NCI-H2171 (cell line): ENCODE results near the gene SMARCAL1.

Source experiments
- DNase-seq: peaks from one replicate; lab custom pipeline; 2025; lab: John Stamatoyannopoulos, UW

SMARCAL1 gene

DNA sequence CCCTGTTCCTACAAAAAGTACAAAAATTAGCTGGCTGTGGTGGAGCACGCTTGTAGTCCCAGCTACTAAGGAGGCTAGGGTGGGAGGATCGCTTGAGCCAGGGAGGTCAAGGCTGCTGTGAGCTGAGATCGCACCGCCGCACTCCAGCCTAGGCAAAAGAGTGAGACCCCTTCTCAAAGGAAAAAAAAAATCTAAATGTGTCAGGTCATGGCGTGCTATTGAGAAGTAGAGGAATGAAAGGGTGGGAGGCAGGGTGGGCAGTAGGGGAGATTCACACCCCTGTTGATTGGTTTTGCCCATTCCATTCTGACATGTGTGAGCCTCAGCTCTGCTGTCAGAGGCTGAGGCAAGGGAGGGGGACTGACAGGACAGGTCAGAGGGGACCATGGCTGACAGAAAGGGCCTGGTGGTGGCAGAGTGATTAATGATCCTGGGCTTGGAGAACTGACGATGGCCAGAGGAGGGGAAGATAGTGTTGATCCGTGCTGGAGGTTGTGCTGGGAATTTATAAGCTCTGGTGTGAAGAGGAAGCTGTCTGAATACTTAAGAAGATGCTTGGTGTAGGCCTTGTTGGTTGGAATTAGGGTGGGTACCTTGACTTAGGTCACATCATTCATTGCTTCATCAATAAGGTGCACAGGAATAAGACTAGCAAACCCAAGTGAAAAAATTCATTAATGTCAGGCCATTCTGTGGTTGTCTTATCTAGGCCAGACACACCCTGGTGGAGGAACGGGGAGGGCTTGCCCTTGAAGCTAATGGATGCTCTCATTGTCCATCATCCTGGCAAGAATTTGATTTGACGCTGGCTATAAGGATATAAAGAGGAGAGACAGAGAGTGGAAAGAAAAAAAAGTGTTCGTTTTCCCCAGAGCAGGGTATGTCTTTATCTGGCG is 19.1 kb upstream of the SMARCAL1 start:
- no peak for DNase-seq

GRCh38 chr2:216394881-216395280 is 17.4 kb upstream of the SMARCAL1 start:
- no peak for DNase-seq

DNA sequence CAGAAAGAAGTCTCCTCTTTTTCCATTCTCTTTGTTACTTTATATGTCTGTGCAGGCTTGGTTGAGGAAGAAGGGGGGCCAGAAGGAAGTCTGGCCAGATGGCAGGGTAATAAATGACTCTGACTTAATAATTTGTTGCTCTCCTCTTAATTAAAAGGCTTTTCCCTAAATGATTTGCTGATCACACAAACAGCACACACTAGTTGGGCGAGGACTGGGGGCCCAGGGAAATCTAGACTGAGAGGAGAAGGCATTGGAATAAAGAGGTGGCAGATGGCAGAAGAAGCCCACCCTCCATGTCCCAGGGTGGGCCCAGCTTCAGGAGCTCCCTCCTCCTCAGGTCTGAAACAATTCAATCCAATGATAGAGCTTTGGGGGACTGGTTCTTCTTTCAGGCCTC is 12.7 kb upstream of the SMARCAL1 start:
- DNase-seq, result no peak

DNA sequence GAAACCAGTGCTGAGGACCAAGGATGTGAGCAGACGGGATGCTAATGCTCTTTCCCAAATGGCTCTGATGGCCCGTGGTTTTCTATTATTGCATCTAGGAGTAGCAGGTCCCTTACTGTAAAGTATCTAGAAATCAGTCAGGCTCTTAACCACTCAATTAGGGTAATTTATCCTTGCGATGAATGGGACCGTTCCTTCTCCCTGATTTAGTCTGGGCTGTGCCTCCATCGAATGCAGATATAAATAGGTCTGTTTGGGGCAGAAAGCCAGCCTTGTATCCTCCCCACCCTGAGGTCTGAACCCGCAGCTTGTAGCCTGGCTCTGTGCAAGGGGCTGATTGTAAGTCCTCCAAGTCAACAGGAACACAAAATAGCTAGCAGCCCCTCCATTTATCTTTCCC is 9.5 kb upstream of the SMARCAL1 start:
- no peak for DNase-seq

- no peak for DNase-seq
Observed at GRCh38 chr2:216404010-216404618, 8.2 kb upstream of the SMARCAL1 start.

DNA sequence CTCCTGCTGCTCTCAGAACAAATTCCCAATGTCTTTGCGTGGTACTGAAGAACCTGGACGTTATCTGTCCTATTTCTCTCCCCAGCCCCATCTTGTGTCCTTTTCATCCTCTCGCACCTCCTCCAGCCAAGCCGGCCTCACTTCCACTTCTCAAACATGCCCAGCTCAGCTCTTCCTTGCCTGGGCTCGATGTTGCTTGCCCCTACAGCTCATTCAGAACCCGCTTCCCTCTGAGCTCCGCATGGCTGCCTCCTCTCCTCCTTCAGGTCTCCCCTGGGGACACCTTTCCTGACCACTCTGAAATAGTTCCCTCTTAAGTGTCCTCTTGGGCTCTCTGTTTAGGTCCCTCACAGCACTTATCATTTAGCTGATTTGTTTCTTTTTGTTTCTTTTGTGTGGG is 6.7 kb upstream of the SMARCAL1 start:
- no peak for DNase-seq

- peak; percentile 80 for DNase-seq
Observed at GRCh38 chr2:216406826-216407225, 5.5 kb upstream of the SMARCAL1 start.

GRCh38 chr2:216408426-216409290 is 3.6 kb upstream of the SMARCAL1 start:
- DNase-seq, result peak; percentile 69

GRCh38 chr2:216410550-216410949 is 1.7 kb upstream of the SMARCAL1 start:
- DNase-seq, result no peak

- no peak for DNase-seq
Observed at GRCh38 chr2:216413882-216414281, 1.6 kb downstream of the SMARCAL1 start.

DNA sequence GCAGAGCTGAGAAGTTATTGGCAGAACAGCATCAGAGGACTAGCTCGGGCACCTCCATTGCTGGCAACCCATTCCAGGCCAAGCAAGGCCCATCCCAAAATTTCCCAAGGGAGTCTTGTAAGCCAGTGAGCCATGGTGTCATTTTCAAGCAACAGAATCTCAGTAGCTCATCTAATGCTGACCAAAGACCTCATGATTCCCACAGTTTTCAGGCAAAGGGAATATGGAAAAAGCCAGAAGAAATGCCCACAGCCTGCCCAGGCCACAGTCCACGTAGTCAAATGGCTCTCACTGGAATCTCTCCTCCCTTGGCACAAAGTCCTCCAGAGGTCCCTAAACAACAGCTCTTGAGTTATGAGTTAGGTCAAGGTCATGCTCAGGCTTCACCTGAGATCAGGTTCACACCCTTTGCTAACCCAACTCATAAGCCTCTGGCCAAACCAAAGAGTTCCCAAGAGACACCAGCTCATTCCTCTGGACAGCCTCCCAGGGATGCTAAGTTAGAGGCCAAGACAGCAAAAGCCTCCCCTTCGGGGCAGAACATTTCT is 2.6 kb downstream of the SMARCAL1 start:
- no peak for DNase-seq

DNA sequence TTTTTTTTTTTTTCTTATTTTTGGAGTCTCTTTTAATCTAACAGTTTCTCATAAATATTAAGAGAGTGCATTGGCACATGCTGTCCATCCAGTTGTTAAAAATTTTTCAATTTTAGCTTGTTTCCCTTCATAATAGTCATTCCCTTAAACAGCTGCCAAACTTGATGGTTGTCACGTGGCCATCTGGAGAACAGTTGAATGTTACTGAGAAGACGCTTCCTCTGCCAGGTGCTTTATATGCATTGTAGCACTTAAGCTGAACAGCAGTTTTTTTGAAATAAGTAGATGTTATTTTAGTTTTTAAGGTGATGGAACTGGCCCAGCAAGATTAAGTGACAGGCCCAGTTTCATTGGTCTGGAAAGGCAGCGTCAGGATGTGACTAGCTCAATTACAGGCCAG is 3.3 kb downstream of the SMARCAL1 start:
- DNase-seq, result no peak

DNA sequence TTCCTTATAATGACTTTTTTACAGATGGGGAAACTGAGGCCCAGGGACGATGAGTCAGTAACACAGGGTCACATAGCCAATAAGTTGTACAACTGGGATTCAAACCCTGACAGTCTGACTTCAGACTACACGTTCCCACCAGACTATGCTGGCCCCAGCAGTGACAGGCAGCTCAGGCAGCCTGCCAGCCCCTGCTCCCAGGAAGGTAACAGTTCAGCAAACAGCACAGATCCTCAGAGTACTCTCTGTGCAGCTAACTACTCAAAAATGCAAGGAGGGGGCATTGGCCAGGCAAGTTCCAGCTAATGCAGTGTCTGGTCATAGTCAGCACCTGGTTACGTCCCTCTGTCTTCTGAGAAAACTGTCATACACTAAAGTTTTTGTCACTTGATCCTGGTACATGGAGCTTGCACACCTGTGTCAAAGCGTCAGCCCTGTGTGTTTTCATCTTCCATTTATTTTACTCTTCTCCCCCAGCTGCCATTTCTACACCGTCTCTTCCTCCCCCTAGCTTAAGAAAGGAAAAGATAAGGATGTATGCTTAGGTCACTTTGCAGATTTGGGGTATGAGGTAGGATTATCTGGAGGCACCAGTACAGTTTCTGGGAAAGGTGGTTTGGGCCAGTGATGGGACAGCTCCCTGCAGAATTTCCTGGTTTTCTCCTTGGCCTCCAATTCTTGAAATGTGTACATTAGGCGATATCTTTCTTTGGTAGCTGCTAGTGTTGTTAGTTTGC is 4.5 kb downstream of the SMARCAL1 start:
- DNase-seq, result no peak

- no peak for DNase-seq
Observed at GRCh38 chr2:216418981-216419380, 6.7 kb downstream of the SMARCAL1 start.

DNA sequence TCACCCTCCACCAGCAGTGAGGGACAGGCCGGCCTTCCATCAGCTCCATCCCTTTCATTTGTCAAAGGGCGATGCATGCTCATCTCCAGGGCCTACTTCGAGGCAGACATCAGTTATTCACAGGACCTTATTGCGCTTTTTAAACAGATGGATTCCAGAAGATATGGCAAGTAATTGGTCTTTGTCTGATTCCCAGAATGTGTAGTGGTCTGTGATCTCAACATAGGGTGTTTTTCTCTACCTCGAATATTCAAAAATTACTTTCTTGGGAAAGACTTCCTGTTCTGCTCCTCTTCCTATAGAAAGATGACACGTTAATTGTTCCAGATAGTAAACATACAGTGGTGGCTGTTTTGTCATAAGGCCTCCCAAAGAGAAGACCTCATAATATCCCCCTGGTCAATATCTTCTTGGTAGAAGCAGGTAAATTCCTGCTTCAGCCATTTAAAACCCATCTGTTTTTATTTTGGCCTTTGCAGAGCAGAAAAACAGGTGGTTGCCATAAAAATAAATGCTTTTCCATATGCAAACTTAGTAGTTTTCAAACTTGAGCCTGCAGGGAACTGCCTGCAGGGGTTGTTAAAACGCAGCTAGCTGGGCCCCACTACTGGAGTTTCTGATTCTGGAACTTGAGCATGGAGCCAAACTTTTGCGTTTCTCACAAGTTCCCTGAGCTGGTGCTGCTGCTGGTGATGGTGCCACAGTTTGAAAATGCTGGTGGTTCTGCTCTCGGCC is 8.2 kb downstream of the SMARCAL1 start:
- no peak for DNase-seq

DNA sequence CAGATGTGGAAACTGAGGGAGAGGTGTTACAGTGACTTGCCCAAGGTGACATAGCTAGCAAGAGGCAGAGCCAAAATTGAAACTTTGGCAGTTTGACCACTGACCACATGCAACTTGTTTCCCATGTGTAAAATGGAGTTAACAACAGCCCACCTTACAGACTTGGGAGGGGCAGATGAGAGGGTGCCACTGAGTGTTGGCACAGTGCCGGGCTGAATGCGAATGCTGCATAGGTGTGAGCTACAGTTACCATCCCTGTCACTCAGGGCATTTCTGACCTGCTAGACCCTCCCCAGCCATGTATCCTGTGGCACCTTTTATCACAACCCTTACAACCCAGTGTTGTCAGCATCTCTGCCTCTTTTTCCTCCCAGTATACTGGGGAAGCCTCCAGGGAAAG is 10.8 kb downstream of the SMARCAL1 start:
- DNase-seq, result no peak

- DNase-seq, result no peak
Observed at GRCh38 chr2:216424274-216424673, 12.0 kb downstream of the SMARCAL1 start.

GRCh38 chr2:216425008-216425787 is 12.9 kb downstream of the SMARCAL1 start:
- no peak for DNase-seq

GRCh38 chr2:216426166-216426777 is 14.0 kb downstream of the SMARCAL1 start:
- DNase-seq, result no peak

DNA sequence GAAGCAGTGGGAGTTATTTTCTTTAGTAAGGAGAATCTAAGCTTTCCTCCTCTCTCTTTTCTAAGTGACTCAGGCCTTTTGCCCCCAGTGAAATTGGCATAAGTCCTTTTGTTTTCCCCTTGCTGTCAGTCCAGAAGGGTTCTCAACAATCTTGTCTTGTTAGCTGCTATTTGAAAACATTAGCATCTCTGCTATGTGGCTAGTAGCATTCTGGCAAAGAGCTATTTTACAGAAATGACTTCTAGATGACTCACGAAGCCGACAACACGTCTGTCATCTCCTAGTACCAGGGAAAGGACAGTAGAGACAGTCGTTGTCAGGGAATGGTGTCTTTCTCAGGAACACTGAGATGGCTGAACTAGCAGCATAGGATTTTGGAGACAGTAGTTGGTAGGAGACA is 14.7 kb downstream of the SMARCAL1 start:
- DNase-seq, result no peak
